Erythroblast (primary cell): ENCODE results near the gene TELO2.

Experiments used
- GATA1 ChIP-seq: IDR thresholded peaks from 2 replicates; pipeline ENCODE4 v1.6.1; 2011; ENCODE audit warnings: low read depth, mild to moderate bottlenecking, control low read depth, low read length, moderate library complexity
- POLR2A ChIP-seq: IDR thresholded peaks from 2 replicates; pipeline ENCODE4 v1.6.1; 2011; ENCODE audit warnings: mild to moderate bottlenecking, low read length

DNA sequence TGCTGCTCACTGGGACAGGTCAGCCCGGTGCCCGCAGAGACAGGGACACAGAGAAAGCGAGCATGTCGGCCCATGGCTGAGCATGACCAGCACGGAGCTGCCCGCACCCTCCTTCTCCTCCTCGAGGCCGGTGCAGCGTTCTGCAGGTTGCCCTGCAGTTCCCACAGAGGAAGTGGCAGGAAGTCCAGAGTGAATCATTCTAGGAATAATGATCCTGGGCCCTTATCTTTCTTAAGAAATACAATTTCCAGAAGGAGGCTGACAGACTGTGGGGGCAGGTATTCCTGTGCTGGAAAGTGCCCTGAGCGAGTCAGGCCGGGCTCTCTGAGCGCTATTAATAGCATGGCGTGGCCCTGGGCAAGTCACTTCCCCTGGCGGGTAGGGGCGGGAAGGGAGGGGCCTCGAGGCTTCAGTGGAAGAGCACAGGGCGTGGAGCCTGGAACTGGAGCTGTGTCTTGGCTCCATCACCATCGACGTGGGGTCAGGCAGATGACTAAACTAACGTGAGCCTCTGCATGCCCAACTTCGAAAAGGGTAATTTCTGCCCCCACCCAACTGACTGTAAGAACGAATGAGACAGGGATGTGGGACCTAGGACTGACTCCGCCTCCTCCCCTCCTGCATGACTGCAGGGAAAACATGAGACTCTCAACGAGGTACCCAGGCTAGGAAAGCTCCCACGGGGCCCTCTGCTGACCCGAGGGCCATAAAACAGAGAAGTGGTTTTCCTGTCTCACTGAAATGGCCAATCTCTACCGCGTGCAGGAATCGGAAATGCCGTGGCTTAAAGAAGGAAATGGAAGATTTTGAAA, 50.1 kb downstream of the TELO2 start:
- no peak for TF ChIP-seq POLR2A
- no peak for TF ChIP-seq GATA1
